Activated T-helper 2 cell treated with anti-CD3 and anti-CD28 coated beads, Interferon-gamma antibody, Interleukin-2, Interleukin-4, amounts not matched to agents 10 μg/mL and 5 μg/mL and 100 μg/mL, durations not matched to agents 14 hours and 24 hours and 36 hours (primary cell): Measurements from ENCODE around the gene CETN2. TPM values are rescaled to one million over a fixed set of nuclear protein-coding genes. Genes with fewer than 3 reads are reported as not detected.

Experiments
- DNase-seq: peaks from one replicate; pipeline ENCODE4 v3.0.0; 2021; ENCODE audit warnings: low spot score
- H3K27ac Mint-ChIP-seq: one replicate; pipeline ENCODE4 v1.8.0; 2021; ENCODE audit warnings: mixed read lengths
- H3K27me3 Mint-ChIP-seq: one replicate; pipeline ENCODE4 v1.8.0; 2021; ENCODE audit warnings: low read depth, mixed read lengths
- H3K36me3 Mint-ChIP-seq: one replicate; pipeline ENCODE4 v1.8.0; 2021; ENCODE audit warnings: low read depth, mixed read lengths
- H3K4me1 Mint-ChIP-seq: one replicate; pipeline ENCODE4 v1.8.0; 2021; ENCODE audit warnings: low read depth, mixed read lengths
- H3K4me3 Mint-ChIP-seq: one replicate; pipeline ENCODE4 v1.8.0; 2021; ENCODE audit warnings: low read depth, mild to moderate bottlenecking, moderate library complexity, mixed read lengths
- H3K9me3 Mint-ChIP-seq: one replicate; pipeline ENCODE4 v1.8.0; 2021; ENCODE audit warnings: mixed read lengths
- intact Hi-C: fragments of 100-400 bp; cut with micrococcal nuclease; formaldehyde crosslinking; loops from one replicate; pipeline ENCODE4 v1.15.1; 2023
- total RNA-seq: library from RNA; stranded (reverse); gene quantifications from 2 replicates; pipeline ENCODE4 v1.2.3, GENCODE V29; 2022

The CETN2 gene
- total RNA-seq: 9.9 and 11.3 TPM in 2 replicates

DNA sequence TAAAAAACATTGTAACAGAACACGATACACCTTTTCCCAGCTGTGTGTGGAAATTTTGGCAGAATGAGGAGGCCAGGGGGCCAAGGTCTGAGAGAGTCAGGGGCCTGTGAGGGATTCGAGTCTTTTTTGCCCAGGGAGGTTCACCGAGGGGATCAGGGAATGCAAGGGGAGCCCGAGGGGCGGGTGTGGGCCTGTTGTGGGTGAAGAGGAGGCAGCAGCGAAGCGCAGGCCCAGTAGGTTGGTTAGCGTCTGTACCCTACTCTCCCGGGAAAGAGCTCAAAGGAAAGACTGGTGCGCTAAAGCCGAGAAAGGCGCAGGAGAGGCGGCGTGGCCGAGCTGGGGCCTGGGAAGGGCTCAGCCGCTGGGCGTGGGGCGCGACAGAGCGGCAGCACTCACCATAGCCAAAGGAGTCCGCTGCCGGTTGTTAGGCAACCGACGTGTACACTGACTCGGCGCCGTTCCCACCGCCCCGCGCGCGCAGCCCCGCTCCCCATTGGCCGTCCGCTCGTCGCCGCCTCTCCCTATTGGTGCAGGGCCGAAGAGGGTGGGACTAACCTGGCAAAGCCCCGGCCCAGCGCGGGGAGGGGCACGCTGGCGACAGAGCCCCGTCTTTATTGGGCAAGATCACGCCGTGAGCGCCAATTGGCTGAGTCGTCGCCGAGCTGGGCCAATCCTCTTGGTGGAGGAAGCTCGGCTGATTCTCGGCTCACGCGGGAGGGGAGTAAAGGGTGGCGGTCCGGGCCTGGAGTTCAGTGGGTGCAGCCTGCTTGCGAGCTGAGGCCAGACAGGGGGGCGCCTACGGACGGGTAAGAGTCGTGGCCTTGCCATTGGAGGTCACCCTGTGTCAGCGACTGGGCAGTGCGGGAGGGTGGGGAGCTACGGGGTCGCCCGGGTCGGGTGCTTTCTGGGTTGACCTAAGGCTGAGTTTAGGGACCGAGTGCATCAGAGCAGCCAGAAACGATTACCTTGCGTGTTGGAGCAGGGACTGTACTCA, at the start of gene CETN2, which contains the start of gene NSDHL:
Gene CETN2 (minus strand): TSS at position 446 of the 994 bp plus-strand sequence. CDS start 47 bp downstream, at position 399.
Gene NSDHL (plus strand): TSS at position 752 of the 994 bp plus-strand sequence. CDS start 15,262 bp downstream, outside the sequence.
- Mint-ChIP-seq H3K27ac (peak within 1 kb of the TSS; percentile 82), H3K27me3 (no peaks in the 10 kb centered on the region), H3K9me3 (no peaks in the 10 kb centered on the region), H3K4me3 (peak within 1 kb of the TSS; percentile 91), H3K36me3 (peaks cover 34% of the 10 kb centered on the region), H3K4me1 (peaks cover 19% of the 10 kb centered on the region)
- DNase-seq: peak; percentile 92
- intact Hi-C loops: no loop called here

DNA sequence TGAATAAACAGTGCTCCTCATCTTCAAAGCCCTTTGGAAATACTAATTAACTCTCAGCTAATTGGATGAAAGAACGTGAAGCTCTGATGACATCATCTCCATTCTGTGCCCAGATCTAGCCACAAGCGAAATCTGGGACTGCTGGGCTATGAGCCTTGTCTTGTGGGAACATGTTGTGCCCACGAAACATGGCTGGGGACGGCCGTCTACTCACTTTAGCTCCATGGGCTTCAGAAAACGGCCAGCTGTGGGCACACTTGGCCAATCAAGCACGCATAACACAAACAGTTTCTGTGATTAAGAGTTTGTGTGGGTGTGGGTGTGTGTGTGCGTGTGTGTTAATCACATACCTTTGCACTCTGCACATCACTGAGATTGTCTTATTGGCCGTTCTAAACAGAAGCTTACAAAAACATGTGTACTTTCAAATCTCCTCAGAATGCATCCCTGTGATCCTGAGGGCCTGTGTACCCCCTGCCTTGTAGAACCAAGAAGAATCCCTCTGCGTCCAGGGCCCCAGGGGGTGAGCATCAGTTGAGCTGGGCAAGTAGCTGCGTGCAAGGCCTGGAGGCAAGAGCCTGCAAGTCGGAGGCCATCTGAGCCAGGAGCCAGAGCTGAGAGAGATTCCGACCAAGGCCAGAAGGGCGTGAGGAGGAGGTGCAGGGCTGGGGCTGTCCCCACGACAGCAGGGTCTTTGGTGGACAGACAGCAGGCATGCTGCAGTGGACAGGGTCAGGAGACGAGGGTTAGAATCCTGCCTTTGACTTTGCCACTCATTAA, 48.6 kb upstream of the CETN2 start:
- H3K27me3 Mint-ChIP-seq: no peaks in the 10 kb centered on the region
- H3K4me1 Mint-ChIP-seq: no peaks in the 10 kb centered on the region

DNA sequence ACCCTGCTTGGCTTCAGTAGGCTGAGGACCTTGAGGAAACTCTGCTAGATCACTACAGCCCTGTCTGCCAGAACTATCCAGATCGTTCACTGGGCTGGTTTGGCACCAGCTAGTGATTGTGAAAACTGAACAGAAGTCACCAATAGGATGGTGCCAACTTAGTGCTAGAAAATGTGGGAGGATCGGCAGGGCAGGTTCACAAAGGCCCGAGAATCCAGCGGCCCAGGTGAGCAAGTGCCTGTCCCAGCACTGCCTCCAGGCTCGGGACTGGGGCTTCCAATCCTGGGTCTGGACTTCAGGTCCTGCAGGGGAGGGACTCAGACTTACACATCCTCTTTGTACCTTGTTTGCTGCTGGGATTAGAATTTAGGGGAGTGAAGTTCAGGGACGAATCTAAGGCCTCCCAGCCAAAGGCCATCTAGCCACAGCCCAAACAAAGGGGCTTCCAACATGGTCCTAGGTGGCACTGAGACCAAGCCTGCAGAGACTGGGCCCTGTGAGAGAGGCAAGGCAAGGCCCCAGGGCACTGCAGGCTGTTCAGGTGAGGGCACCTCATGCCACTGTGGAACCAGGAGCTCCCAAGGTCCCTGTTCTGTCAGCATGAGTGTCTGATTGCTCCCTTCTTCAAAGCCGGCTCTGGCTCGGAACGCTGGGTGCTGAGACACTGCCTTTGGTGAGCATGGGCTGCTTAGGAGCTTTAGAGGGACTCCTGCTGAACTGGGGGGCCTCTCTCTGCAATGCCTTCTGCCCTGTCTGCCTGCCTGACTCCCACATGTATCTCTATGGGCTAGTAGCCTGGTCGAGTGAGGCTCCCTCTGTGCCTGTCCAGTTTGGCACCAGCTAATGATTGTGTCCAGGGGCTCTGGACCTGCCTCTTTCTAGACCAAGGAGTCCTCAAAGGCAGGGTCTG, 46.6 kb upstream of the CETN2 start:
- intact Hi-C loops: no loop called here
- no peak overlapping the region for H3K4me3 Mint-ChIP-seq
- H3K36me3 Mint-ChIP-seq: peaks cover 5% of the 10 kb centered on the region
- peaks cover 2% of the 10 kb centered on the region for H3K4me1 Mint-ChIP-seq
- no peak for DNase-seq
- no peaks in the 10 kb centered on the region for H3K9me3 Mint-ChIP-seq
- H3K27me3 Mint-ChIP-seq: no peaks in the 10 kb centered on the region
- H3K27ac Mint-ChIP-seq: no peak overlapping the region

More for the DNA sequence above, 48.6 kb upstream of the CETN2 start:
- no peaks in the 10 kb centered on the region for H3K36me3 Mint-ChIP-seq
- H3K4me3 Mint-ChIP-seq: no peak overlapping the region
- no peak overlapping the region for H3K27ac Mint-ChIP-seq
- no peaks in the 10 kb centered on the region for H3K9me3 Mint-ChIP-seq
- intact Hi-C loops: no loop called here
- no peak for DNase-seq

DNA sequence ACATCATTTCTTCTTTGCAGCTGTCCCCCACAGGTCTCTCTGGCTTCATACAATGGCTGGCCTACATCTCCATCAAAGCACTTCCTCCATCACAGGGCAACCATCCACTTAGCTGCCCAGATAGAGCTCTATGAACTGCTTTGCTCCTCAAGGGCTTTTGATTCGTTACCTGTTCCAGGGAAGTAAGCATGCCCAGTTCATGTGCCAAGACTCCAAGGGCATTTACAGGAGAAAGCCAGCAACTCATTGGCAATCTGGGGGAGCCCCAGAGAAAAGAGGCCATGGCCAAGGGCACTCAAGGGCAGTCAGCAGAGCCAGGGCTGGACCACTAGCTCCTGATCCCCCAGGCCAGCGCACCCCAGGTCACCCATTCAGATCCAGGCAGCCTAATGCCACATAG, 42.8 kb upstream of the CETN2 start:
- intact Hi-C loops: no loop called here
- Mint-ChIP-seq H3K9me3 (no peaks in the 10 kb centered on the region), H3K4me3 (no peak overlapping the region)

DNA sequence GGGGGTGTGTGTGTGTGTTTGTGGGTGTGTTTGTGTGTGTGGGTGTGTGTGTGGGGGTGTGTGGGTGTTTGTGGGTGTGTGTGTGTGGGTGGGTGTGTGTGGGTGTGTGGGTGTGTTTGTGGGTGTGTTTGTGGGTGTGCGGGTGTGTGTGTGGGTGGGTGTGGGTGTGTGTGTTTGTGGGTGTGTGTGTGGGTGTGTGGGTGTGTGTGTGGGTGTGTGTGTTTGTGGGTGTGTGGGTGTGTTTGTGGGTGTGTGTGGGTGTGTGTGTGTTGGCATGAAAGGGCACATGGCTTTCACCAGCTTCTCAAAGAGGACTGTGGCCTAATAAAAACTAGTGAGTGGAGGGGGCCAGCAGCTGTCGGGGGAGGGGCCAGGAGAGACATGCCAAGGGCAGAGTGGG, 42.0 kb upstream of the CETN2 start:
- Mint-ChIP-seq H3K4me1 (peaks cover 5% of the 10 kb centered on the region), H3K4me3 (no peak overlapping the region), H3K27ac (no peak overlapping the region), H3K9me3 (no peaks in the 10 kb centered on the region), H3K36me3 (peaks cover 28% of the 10 kb centered on the region), H3K27me3 (no peaks in the 10 kb centered on the region)
- DNase-seq: no peak
- intact Hi-C loops: no loop called here

More for the DNA sequence above, 42.8 kb upstream of the CETN2 start:
- peaks cover 5% of the 10 kb centered on the region for H3K4me1 Mint-ChIP-seq
- no peaks in the 10 kb centered on the region for H3K27me3 Mint-ChIP-seq
- H3K27ac Mint-ChIP-seq: peak overlapping the region; percentile 42
- peaks cover 28% of the 10 kb centered on the region for H3K36me3 Mint-ChIP-seq
- no peak for DNase-seq

DNA sequence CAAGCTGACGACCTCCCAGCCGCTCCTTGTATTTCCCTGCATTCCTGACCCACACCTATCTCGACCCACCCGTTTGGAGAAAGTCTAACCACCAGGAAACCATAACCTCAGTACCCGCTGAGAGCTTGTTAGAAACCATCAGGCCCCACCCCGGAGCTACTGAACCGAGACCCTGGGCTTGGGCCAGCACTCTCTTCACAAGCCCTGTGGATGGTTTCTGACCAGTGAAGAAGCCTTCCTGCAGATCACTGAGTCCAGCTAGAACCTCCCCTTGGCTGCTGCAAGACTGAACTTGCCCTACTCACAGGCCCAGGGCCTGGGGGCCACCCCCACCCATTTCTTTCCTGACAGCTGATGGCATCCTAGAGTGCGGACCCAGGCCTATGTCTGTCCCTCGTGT, 40.7 kb upstream of the CETN2 start:
- Mint-ChIP-seq H3K27me3 (no peaks in the 10 kb centered on the region), H3K4me1 (peaks cover 5% of the 10 kb centered on the region), H3K27ac (no peak overlapping the region), H3K9me3 (no peaks in the 10 kb centered on the region), H3K4me3 (no peak overlapping the region), H3K36me3 (peaks cover 31% of the 10 kb centered on the region)
- intact Hi-C loops: no loop called here
- no peak for DNase-seq

DNA sequence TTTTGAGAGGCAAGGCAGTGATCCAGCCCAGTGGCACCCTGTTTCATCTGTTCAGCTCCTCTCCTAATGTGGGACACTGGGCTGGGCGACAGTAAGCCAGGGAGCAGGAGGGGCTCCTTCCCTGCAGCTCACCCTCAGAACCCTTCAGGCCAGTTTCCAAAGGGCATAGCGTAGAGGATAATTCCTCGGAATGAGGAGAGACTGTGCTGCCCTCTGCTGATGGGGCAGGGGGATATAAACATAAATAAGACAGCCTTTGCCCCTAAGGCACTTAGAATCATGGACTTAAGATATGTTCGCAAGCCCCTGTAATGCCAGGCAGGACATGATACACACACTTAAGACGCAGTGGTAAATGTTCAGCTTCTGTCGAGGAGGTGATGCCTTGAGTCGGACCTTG, 39.4 kb upstream of the CETN2 start:
- H3K4me3 Mint-ChIP-seq: no peak overlapping the region
- peaks cover 31% of the 10 kb centered on the region for H3K36me3 Mint-ChIP-seq
- H3K27ac Mint-ChIP-seq: no peak overlapping the region
- no peaks in the 10 kb centered on the region for H3K27me3 Mint-ChIP-seq
- peaks cover 5% of the 10 kb centered on the region for H3K4me1 Mint-ChIP-seq
- no peak for DNase-seq
- no peaks in the 10 kb centered on the region for H3K9me3 Mint-ChIP-seq
- intact Hi-C loops: no loop called here

DNA sequence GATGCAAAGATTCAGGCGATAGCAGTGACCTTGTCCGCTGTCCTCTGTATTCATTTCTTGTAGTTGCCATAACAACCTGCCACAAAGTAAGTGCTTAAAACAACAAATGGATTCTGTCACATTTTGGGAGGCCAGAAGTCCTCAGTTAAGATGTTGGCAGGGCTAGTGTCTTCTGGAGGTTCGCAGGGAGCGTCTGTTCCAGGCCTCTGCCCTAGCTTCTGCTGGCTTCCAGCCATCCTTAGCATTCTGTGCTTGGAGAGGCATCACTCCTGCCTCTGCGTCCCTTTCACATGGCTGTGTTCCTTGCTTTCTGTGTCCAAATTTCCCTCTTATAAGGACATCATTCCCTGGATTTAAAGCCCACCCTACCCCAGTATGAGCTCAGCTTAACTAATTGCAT, 35.8 kb upstream of the CETN2 start:
- H3K36me3 Mint-ChIP-seq: peaks cover 25% of the 10 kb centered on the region
- intact Hi-C loops: no loop called here
- no peak overlapping the region for H3K4me3 Mint-ChIP-seq
- DNase-seq: no peak
- H3K27ac Mint-ChIP-seq: no peak overlapping the region
- no peaks in the 10 kb centered on the region for H3K9me3 Mint-ChIP-seq
- H3K4me1 Mint-ChIP-seq: no peaks in the 10 kb centered on the region
- H3K27me3 Mint-ChIP-seq: no peaks in the 10 kb centered on the region

DNA sequence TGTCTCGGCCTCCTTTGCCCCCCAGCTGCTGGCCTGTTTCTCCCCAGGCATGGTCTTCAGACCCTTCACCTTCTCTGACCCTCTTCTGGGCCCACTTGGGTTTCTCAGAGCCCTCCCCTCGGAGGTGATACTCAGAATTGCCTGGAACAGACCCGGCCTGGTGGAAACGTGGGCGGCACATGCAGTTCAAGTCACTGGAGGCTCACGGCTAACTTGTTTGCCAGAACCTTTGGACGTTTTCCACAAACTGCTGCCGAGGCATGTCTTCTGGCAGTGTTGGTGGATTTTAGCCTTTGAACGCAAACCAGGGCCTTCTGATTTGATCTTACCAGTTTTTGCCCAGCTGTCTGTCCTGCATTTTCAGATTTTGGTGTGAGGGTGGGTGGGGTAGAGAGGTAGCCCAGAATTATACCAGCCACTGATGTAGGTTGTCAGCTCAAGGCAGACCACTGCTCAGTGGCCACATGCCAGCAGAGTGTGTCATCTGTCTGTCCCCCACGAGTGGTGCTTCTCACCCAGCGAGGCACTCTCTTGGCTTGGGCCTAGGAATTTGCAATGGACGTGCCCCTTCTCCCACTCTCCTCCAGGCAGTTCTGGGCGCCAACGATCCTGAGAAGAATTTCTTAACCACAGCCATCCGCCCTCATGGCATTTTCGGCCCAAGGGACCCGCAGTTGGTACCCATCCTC, 34.8 kb upstream of the CETN2 start:
- intact Hi-C loops: no loop called here

DNA sequence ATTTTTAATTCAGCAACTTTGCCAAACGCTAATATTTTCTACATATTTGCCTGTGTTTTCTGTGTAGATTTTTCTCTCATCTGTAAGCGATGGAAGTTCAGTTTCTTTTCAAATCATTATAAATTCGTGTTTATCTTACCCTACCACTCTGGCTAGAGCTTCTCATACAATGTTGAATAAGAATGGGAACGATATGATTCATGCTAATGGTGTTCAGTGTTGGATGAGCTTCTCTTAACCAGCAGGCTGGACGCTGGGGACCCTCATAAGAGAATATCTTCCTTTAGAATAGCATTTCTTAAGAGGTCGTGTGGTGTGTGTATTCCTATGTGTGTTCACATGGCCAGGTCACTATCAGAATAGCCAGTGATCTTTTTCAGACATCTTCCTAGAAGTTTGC, 31.3 kb upstream of the CETN2 start:
- no peak for DNase-seq
- H3K36me3 Mint-ChIP-seq: peaks cover 17% of the 10 kb centered on the region
- H3K27ac Mint-ChIP-seq: no peak overlapping the region
- intact Hi-C loops: no loop called here
- peaks cover 3% of the 10 kb centered on the region for H3K4me1 Mint-ChIP-seq
- H3K27me3 Mint-ChIP-seq: no peaks in the 10 kb centered on the region
- no peak overlapping the region for H3K4me3 Mint-ChIP-seq
- no peaks in the 10 kb centered on the region for H3K9me3 Mint-ChIP-seq

More for the DNA sequence above, 34.8 kb upstream of the CETN2 start:
- no peaks in the 10 kb centered on the region for H3K4me1 Mint-ChIP-seq
- H3K9me3 Mint-ChIP-seq: no peaks in the 10 kb centered on the region
- peaks cover 31% of the 10 kb centered on the region for H3K36me3 Mint-ChIP-seq
- DNase-seq: no peak
- H3K27ac Mint-ChIP-seq: no peak overlapping the region
- H3K4me3 Mint-ChIP-seq: no peak overlapping the region
- no peaks in the 10 kb centered on the region for H3K27me3 Mint-ChIP-seq

DNA sequence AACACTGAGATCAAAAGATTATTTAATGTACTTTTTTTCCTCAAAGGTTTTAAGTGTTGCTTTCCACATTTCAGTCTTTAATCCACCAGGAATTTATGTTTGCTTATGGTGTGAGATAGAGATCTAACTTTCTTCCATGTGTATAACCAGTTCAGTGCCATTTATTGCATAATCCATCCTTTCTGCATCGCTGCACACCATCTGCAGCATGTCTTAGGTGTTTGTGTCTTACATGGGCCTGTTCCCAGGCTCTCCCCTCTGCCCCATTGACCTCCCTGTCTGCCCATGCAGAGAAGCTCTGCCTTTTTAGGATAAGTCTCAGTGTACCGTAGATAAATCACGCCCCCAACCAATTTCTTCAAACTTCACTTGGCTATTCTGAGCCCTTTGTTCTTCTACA, 30.6 kb upstream of the CETN2 start:
- H3K36me3 Mint-ChIP-seq: peaks cover 17% of the 10 kb centered on the region
- DNase-seq: no peak
- no peaks in the 10 kb centered on the region for H3K9me3 Mint-ChIP-seq
- no peaks in the 10 kb centered on the region for H3K27me3 Mint-ChIP-seq
- no peak overlapping the region for H3K27ac Mint-ChIP-seq
- H3K4me3 Mint-ChIP-seq: no peak overlapping the region
- peaks cover 3% of the 10 kb centered on the region for H3K4me1 Mint-ChIP-seq
- intact Hi-C loops: no loop called here

DNA sequence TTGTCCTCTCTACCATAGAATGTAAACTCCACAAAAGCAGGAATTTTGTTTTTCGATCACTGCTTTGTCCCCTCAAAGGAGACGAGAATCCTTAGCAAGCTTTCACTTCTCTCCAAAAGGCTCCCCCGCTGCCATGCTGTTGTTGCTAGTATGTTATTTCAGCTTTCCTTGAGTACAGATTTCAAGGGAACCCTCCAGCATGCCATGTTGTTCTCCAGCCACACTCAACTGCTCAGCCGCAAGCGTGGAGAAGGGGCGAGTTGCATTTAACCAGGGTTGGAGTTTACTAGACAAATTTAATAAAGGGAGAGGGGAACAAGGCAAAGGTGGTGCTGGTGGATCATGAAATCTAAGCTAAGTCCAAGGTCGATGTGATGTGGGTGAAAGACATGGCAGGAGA, 23.4 kb upstream of the CETN2 start:
- no peak overlapping the region for H3K4me3 Mint-ChIP-seq
- intact Hi-C loops: no loop called here

More for the DNA sequence above, 23.4 kb upstream of the CETN2 start:
- Mint-ChIP-seq H3K27me3 (no peaks in the 10 kb centered on the region), H3K9me3 (no peaks in the 10 kb centered on the region), H3K27ac (no peak overlapping the region), H3K4me1 (peaks cover 8% of the 10 kb centered on the region), H3K36me3 (peaks cover 51% of the 10 kb centered on the region)
- DNase-seq: no peak
